Breast epithelium (tissue), 3 donors: Measurements from ENCODE around the gene RRM2.

ENCODE experiments used
- POLR2A ChIP-seq: fragments of 450-650 bp; IDR thresholded peaks from one replicate; pipeline ENCODE4 v1.6.1; 2016; ENCODE audit warnings: antibody characterized with exemption, mild to moderate bottlenecking, moderate library complexity
- POLR2AphosphoS5 ChIP-seq, 3 donors: sonication (generic); formaldehyde crosslinking; IDR thresholded peaks; one replicate each; pipeline ENCODE4 v1.6.1; 2017; ENCODE audit warnings: antibody characterized with exemption in 3 of 3
- TF ChIP-seq, protein P1 (sequence below), 3 donors: fragments of 450-650 bp; IDR thresholded peaks; one replicate each; pipeline ENCODE4 v1.5.1; 2016 to 2017; ENCODE audit warnings: antibody characterized with exemption in 3 of 3, mild to moderate bottlenecking in 3 of 3, moderate library complexity in 3 of 3

DNA sequence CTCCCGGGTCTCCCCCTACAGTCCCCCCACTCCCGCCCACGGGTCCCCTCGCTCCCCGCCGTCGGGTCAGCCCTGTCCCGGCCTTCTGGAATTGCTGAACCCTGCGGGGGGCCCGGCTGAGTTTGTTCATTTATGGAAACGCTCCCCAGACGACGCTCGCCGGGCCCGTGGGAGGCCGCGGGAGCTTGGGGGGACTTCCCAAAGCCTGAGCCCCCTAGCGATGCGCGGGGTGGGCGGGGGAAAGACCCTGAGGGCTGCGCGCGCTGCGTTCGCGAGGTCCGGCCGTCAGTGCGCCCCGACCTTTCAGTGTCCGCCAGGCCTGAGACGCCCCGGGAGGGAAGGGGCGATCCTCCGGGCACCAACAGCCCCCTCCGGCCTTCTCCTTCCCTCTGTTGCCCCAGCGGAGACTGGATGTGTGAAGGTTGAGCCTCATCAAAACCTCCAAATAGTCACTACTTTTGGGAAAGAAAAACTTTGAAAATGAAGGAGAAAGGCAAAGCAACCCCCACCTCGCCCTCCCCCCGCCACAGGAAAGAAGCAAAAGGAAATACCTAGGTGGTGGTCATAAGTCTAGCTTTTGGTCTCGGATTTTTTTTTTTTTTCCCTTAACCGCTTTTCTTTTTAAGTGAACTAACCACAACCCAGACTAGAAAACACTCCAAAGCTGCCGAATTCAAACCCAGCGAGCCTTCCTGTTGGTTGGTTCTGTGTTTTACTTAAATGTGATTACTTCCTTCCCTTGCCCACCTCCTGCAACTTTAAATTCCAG lies 41.8 kb upstream of the RRM2 start:
- TF ChIP-seq POLR2A = no peak
- TF ChIP-seq, protein P1, sequence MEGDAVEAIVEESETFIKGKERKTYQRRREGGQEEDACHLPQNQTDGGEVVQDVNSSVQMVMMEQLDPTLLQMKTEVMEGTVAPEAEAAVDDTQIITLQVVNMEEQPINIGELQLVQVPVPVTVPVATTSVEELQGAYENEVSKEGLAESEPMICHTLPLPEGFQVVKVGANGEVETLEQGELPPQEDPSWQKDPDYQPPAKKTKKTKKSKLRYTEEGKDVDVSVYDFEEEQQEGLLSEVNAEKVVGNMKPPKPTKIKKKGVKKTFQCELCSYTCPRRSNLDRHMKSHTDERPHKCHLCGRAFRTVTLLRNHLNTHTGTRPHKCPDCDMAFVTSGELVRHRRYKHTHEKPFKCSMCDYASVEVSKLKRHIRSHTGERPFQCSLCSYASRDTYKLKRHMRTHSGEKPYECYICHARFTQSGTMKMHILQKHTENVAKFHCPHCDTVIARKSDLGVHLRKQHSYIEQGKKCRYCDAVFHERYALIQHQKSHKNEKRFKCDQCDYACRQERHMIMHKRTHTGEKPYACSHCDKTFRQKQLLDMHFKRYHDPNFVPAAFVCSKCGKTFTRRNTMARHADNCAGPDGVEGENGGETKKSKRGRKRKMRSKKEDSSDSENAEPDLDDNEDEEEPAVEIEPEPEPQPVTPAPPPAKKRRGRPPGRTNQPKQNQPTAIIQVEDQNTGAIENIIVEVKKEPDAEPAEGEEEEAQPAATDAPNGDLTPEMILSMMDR (IDR thresholded peaks at IDR 0.05) = no peak
- TF ChIP-seq POLR2AphosphoS5 (IDR thresholded peaks at IDR 0.05) = no peak
